Measurements from ENCODE around the gene THOC1.
A peak's percentile ranks its signal among the peaks of the same experiment; 100 is the strongest.

The THOC1 gene

DNA sequence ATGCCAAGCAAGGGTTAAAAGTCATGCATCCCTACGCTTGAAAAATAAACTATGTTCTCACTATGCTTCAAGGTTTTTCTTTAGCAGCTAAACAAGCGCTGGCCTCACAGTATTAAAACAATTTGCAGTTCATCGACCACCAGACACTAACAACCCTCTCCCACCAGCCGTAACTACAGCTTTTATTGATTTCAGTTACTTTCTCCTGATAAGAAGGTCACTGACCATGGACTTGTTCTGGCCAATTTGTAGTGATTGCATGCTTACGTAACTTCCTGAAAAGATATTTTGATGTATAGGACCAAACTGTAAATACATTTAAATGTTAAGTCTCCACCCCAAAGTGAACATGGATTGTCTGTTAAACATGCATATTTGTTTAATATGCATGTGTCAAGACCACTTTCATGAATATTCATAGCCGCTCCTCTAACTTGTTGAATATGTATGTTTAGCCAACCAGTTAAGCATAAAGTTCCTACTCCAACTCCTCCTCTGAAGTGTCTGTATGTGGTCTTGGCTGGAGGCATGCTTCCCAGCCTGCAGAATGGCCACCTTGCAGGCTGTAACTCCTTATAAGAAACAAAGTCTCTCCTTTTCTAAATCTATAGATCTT is 1.7 kb upstream of the THOC1 start:
- Histone ChIP-seq H3K27ac (replicated peaks) (no peak overlapping the region), H3K4me3 (replicated peaks; ENCODE audit: insufficient read depth, low read length) (no peak overlapping the region), H3K27me3 (ENCODE audit: insufficient read depth, poor library complexity, severe bottlenecking) (no peaks in the 10 kb centered on the region)
- TF ChIP-seq, protein P1, sequence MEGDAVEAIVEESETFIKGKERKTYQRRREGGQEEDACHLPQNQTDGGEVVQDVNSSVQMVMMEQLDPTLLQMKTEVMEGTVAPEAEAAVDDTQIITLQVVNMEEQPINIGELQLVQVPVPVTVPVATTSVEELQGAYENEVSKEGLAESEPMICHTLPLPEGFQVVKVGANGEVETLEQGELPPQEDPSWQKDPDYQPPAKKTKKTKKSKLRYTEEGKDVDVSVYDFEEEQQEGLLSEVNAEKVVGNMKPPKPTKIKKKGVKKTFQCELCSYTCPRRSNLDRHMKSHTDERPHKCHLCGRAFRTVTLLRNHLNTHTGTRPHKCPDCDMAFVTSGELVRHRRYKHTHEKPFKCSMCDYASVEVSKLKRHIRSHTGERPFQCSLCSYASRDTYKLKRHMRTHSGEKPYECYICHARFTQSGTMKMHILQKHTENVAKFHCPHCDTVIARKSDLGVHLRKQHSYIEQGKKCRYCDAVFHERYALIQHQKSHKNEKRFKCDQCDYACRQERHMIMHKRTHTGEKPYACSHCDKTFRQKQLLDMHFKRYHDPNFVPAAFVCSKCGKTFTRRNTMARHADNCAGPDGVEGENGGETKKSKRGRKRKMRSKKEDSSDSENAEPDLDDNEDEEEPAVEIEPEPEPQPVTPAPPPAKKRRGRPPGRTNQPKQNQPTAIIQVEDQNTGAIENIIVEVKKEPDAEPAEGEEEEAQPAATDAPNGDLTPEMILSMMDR (IDR thresholded peaks at IDR 0.05; ENCODE audit: insufficient read depth, low read length): no peak
- TF ChIP-seq GABPA (IDR thresholded peaks at IDR 0.05; ENCODE audit: low read depth): no peak
- no peak for TF ChIP-seq POLR2AphosphoS5 (IDR thresholded peaks at IDR 0.05; ENCODE audit: low read depth)
- no peak for TF ChIP-seq SPI1 (IDR thresholded peaks at IDR 0.05; ENCODE audit: borderline replicate concordance, low read depth)
- TF ChIP-seq, protein P2, sequence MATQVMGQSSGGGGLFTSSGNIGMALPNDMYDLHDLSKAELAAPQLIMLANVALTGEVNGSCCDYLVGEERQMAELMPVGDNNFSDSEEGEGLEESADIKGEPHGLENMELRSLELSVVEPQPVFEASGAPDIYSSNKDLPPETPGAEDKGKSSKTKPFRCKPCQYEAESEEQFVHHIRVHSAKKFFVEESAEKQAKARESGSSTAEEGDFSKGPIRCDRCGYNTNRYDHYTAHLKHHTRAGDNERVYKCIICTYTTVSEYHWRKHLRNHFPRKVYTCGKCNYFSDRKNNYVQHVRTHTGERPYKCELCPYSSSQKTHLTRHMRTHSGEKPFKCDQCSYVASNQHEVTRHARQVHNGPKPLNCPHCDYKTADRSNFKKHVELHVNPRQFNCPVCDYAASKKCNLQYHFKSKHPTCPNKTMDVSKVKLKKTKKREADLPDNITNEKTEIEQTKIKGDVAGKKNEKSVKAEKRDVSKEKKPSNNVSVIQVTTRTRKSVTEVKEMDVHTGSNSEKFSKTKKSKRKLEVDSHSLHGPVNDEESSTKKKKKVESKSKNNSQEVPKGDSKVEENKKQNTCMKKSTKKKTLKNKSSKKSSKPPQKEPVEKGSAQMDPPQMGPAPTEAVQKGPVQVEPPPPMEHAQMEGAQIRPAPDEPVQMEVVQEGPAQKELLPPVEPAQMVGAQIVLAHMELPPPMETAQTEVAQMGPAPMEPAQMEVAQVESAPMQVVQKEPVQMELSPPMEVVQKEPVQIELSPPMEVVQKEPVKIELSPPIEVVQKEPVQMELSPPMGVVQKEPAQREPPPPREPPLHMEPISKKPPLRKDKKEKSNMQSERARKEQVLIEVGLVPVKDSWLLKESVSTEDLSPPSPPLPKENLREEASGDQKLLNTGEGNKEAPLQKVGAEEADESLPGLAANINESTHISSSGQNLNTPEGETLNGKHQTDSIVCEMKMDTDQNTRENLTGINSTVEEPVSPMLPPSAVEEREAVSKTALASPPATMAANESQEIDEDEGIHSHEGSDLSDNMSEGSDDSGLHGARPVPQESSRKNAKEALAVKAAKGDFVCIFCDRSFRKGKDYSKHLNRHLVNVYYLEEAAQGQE (IDR thresholded peaks at IDR 0.05; ENCODE audit: insufficient replicate concordance, low read depth): no peak
- DNase-seq (ENCODE audit: low read depth in 1 of 2, low spot score in 1 of 2): no peak

DNA sequence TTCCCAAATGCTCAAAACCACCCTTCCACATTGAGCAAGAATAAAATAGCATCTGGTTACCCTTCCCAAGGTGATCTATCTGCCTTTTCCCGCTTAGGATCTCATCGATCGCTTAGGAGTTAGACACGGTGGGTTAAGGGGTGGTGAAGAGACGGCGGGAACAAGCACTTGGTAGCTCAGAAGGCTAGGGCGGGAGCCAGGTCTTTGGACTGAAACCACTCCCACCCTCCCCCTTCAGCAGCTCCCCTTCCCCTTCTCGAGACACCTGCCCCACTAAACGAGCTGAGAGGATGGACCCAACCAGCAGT is 513 bp downstream of the THOC1 start:
- Histone ChIP-seq H3K27me3 (ENCODE audit: insufficient read depth, poor library complexity, severe bottlenecking) (no peaks in the 10 kb centered on the region), H3K27ac (replicated peaks) (peak overlapping the region; percentile 100), H3K4me3 (replicated peaks; ENCODE audit: insufficient read depth, low read length) (peak overlapping the region; percentile 91)
- TF ChIP-seq, protein P2 (IDR thresholded peaks at IDR 0.05; ENCODE audit: insufficient replicate concordance, low read depth): no peak
- TF ChIP-seq GABPA (IDR thresholded peaks at IDR 0.05; ENCODE audit: low read depth) (no peak), POLR2AphosphoS5 (IDR thresholded peaks at IDR 0.05; ENCODE audit: low read depth) (no peak), SPI1 (IDR thresholded peaks at IDR 0.05; ENCODE audit: borderline replicate concordance, low read depth) (no peak)
- TF ChIP-seq, protein P1 (IDR thresholded peaks at IDR 0.05; ENCODE audit: insufficient read depth, low read length): no peak
- DNase-seq (ENCODE audit: low read depth in 1 of 2, low spot score in 1 of 2): peak; percentile 22 to 58

DNA sequence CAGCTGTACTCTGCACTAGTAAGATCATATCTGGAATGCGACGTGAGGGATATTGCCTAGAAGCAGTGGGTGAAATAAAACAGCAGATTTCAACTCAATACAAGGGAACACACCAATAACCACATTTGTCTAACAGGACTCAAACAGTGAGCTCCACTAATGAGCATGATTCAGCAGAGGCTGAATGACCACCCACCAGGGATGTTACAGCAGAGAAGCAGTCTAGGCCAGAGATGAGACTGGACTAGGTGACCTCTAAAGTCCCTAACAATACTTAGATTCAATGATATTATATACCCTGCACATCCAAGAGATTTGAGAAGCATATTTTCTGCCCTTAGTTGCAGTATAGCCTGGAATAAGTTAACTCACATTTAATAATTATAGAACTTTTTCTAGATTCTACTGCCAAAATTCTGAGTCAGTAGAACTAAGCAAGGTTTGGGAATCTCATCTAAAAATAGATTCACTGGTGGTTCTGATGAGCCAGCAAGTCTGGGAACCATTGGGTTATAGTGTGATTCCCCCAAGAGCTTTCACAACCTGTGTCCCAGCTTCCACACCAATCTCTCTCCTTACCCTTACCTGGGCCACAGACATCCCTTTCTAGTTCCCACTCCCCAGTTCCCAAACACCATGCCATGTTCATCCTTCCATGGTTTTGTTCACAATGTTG is 6.3 kb downstream of the THOC1 start:
- no peak for DNase-seq (ENCODE audit: low read depth in 1 of 2, low spot score in 1 of 2)
- no peak overlapping the region for H3K27ac ChIP-seq (replicated peaks)
- TF ChIP-seq POLR2AphosphoS5 (IDR thresholded peaks at IDR 0.05; ENCODE audit: low read depth) (no peak), SPI1 (IDR thresholded peaks at IDR 0.05; ENCODE audit: borderline replicate concordance, low read depth) (no peak), GABPA (IDR thresholded peaks at IDR 0.05; ENCODE audit: low read depth) (no peak)
- TF ChIP-seq, protein P1 (IDR thresholded peaks at IDR 0.05; ENCODE audit: insufficient read depth, low read length): no peak
- TF ChIP-seq, protein P2 (IDR thresholded peaks at IDR 0.05; ENCODE audit: insufficient replicate concordance, low read depth): no peak
- H3K27me3 ChIP-seq (ENCODE audit: insufficient read depth, poor library complexity, severe bottlenecking): no peaks in the 10 kb centered on the region
- no peak overlapping the region for H3K4me3 ChIP-seq (replicated peaks; ENCODE audit: insufficient read depth, low read length)
